ENCODE data around the gene DTNBP1.
A peak's percentile ranks its signal among the peaks of the same experiment; 100 is the strongest.

DTNBP1 gene, protein sequence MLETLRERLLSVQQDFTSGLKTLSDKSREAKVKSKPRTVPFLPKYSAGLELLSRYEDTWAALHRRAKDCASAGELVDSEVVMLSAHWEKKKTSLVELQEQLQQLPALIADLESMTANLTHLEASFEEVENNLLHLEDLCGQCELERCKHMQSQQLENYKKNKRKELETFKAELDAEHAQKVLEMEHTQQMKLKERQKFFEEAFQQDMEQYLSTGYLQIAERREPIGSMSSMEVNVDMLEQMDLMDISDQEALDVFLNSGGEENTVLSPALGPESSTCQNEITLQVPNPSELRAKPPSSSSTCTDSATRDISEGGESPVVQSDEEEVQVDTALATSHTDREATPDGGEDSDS

DNA sequence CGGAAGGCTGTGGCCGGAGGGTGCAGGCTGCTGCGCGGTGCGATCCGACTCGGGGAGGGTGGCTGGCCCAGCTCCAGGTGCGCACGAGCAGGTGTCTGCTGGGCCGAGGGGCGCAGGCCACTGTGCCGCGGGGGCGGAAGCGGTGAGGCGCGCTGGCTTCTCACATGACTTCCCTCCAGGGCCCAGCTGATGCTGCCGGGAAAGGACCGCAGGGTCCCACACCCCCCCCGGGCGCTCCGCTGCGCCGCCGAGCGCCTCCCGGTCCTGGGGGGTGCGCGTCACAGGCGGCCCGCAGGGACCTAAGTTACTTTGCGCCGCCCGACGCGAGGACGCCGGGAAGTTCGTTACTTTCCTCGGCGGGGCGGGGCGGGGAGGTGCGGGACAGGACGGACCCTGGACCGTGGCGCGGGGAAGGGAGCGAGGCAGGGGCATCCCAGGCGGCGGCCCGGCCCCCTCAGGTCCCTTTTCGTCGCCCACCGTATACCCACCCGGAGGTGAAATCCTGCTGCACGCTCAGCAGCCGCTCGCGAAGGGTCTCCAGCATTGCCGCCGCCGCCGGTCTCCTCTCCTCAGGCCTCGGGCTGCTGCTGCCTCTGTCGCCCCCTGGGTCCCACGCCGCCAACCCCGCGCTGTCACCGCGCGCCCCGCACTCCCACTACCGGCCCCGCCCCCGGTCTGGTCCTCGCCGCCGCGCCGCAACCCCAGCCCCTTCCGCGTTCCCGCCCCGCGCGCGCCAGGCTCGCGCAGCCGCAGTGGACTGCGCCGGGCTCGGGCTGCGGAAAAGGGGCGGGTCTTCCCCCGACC, at the start of gene DTNBP1:
Gene DTNBP1 (minus strand): TSS at position 703 of the 804 bp plus-strand sequence. CDS start 159 bp downstream, at position 544.
- peak; percentile 73 for DNase-seq

DNA sequence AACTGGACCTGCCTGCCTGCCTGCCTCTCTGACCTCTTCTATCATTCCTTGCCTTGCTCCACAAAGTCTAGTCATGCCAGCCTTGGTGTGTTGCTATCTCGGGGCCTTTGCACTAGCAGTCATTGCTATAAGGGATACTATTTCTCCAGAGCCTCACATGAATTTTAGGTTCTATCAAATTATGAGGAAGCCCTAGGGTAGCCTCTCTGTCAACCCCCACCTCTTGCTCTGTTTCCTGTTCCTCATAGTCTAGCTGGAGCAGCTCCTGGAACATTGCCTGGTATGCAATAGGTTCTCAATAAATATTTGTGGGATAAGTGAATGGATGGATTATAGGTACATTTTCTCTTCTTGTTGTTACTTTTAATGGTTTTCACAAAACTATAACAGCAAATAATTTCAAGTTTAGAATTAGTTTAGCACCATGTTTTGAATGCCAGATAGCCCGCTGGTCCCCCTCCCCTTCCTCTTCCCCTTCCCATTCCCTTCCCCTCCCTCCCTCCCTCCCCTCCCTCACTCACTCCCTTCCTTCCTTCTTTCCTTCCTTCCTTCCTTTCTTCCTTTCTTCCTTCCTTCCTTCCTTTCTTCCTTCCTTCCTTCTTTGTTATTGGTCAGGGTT, 46.9 kb upstream of the DTNBP1 start:
- DNase-seq = no peak

DNA sequence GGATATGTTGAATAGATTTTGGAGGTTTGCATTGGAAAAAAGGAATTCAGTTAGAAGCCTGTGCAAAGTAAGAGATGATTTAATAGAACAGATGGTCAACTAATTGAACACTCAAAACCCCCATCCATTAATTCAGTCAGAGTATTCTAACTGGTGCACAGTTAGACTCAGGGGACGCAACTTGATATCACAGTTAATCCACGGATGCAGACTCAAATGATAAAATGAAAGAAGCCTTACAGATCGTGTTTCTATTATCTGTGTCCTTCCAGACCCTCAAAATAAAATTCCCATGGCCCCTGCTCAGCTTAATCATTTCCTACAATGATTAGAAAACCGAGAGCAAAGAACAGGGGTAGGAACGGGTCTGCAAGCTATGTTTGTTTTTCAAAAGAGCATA, 45.4 kb upstream of the DTNBP1 start:
- no peak for DNase-seq

DNA sequence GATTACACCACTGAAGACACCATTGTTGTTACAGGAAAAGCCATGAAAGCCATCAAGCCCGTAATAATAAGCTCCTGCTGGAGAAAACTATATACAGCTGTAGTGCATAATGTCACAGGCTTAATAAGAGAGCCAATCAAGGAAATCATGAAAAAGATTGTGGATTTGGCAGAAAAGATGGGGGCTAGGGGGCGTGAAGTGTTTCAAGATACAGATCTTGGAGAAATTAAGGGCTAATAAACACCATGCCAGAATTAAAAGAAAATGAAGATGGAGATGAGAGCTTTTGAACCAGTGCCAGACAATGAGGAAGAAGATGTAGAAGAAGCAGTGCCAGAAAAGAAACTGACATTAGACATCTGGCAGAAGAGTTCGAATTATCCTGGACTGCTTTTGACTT, 43.2 kb upstream of the DTNBP1 start:
- no peak for DNase-seq

DNA sequence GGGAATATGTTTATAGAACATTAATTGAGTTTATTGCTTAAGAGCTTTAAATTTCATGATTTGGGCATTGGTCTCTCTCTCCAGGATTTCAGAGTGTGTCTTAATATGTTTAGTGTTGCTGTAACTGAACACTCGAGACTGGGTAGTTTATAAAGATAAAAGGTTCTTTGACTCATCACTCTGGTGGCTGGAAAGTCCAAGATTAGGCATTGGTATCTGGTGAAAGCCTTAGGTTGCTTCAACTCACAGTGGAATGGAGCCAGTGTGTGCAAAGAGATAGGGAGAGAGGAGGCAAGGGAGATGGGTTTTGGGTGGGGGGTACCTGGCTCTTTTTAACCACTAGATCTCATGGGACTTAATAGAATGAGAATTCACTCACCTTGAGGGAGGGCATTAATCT, 35.6 kb upstream of the DTNBP1 start:
- no peak for DNase-seq

DNA sequence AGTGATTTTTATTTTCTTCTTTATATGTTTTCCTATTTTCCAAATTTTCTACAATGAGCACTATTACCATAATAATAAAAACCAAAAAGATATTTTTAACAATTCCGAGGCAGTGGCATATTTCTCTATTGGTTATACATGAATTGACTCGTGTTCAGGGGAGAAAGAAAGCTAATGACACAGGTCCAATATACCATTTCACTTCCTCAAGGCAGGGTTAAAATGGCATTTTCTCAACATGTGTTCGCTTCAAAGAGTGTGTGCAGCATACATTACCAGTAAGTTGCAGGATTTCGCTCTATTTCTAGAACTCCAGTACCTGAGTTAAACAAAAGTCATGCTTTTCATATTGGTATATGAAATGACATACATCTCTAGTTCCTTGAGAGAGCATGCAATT, 35.1 kb upstream of the DTNBP1 start:
- no peak for DNase-seq

DNA sequence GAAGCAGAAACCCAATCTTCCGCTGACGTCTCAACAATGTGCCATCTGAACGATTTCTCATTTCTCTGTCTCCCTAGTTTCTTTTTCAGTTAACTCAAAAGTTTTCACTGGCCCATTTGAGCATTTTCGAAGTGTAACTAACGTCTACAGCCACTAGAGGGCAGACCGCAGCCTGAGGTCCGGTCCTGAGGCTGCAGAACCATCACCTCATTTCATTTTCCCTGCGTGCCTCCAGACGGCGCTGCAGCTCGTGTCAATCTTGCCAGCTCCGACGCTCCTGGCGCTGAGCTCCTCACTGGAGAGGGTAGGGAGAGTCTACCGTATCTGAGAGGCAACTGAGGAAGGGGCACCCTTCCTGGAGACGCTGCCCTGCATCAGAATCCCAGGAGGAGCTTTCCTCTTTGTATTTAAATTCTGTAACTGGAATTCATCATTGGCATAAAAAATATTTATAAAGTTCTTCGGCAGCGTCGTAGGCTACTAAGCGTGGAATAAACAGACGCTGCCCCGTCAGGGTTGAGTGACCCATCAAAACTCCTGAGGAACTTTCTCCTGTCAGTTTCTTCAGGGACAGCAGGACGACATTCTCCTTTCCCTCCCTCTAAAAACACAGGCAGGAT, 28.5 kb upstream of the DTNBP1 start:
- DNase-seq = peak; percentile 65

DNA sequence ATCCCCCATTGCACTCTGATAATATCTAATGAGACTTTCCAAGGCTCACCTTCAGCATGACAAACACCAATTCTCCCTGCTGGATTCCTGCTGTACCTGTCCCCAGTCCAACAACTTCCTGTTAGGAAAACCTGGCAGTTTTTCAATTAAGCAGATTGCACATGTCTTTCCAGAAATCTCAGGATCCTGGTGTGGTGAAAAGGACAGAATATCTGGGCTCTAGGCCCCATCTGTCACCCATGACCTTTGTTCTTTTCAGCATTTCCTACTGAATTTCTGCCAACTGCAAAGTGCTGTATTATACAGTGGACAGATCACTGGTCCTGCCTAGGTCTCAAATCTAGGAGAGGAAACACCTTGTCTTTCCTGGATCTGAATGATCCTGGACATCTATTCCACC, 27.7 kb upstream of the DTNBP1 start:
- no peak for DNase-seq

DNA sequence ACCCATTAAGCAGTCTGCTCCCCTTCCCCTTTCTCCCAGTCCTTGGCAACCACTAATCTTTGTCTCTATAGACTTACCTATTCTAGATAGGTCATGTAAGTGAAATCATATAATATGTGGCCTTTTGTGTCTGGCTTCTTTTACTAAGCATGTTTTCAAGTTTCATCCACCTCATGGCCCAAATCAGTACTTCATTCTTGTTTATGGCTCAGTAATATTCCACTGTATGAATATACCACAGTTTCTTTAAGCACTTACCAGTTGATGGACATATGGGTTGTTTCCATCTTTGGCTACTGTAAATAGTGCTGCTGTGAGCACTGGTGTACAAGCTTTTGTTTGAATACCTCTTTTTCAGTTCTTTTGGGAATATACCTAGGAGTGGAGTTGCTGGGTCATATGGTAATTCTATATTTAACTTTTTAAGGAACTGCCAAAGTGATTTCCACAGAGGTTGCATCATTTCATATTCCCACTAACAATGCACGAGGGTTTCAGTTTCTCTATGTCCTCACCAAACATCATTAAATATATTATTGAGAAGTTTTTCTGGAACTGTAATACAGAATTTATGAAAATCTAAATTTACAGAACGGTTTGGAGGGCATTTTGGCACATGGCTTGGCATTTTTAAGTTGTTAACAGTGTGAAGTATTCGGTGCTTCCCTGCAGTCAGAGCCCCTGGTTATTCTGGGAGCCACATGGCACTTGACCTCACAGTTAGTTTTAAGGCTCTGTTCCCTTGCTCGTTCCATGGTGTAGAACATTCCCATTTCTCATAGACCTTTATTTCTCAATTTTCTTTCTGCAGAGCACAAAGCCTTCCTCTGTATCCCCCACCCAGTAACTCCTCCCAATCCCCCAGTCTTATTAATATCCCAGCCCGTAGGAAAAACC, 27.0 kb upstream of the DTNBP1 start:
- no peak for DNase-seq

DNA sequence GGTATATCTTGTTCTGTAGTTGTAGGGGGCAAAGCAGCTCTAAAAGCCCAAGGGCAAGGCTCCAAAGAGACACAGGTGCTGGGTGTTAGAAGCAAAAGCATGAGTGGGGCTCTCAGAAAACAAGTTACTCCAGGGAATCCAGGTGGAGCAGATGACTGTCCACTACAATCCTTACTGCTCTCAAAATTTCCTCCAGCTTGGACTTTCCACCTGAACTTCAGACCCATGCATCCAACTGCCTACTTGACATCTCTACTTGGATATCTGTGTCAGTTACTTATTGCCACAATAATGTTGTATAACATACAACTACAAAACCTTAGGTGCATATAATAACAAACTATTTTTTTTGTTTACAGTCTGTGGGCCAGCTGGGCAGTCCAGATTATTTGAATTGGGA, 22.8 kb upstream of the DTNBP1 start:
- DNase-seq = no peak

DNA sequence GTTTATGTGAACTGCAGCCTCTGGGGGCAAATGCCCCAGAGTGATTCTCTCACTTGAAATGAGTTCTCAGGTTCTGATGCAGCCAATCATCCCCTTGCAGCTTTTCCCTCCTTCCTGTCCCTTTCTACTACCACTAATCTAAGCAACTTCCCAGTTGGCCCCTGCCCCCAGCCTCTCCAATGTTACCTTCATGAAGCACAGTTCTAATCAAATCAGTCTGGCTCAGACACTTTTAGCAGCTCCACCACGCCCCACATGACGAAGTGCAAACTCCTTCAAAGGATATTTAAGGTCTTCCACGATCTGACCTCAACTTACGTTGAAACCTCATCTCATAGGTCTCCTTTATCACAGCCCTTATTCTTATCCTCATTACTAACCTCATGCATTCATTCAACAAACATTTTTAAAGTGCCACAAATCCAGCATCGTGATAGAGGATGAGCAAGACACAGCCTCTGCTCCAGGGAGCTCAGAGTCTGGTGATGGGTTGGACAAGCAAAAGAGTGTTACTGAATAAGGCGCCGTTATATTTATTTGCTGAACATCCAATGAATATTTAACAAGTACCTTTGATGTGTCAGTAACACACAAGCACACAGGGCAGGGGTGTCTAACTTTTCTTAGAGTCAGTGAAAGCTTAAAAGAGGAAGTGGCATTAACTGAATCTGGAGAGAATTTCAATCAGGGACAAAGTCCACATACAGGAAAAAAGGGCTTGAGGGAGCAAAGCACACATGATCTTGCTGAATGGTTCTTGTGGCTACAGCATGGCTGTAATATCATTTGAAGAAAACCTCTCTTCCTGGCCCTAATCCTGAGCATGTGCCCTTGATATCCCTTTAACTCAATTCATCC, 20.4 kb upstream of the DTNBP1 start:
- no peak for DNase-seq

DNA sequence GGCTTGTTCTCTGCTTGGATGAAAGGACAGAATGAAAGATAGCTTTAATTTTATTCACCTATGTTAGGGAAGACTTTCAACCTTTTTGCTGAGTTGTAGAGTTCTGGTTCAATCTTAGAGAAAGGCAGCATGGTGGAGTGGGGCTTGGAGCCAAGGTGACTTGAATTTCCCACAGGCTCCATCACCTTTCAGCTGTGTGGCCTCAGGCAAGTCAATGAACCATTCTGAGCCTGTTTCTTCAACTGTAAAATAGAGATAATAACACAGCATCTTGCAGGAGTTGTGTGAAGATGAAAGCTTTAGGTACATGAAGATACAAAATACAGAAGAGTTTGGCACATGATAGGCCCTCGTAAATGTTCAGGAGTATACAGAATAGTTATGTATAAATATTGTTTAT, 19.1 kb upstream of the DTNBP1 start:
- no peak for DNase-seq

DNA sequence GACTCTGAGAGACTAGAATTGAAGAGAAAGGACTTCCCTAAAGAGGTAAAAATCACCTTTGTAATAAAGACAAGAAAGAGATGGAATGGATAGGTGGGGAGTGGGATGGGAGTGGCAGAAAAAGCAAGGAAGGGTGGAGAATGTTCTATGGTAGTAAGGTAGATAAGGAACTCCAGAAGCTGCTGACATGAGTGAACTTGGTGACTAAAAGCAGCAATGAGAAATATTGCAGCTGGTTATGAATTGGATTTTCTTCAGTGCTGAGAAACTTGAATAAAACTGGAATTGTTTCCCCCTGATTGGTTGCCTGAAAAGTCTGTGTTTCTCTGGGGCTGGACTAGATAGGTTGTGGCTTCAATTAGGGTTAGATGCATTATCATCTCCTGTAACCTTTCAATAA, 15.7 kb upstream of the DTNBP1 start:
- no peak for DNase-seq

DNA sequence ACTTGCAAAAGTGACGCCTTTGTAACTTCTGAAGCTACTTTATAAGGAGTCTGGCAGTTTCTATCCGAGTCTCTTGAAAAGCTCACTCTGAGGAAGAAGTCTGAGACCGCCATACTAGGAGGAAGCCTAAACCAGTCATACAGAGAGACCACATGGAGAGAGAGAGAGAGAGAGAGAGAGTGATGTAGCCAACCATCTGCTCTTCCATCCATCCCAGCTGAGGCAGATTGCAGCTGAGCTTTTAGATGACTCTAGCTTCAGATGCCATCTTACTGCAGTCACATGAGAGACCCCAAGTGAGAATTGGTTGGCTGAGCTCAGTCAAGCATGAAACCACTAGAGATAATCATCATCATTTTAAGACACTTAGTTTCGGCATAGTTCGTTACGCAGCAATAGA, 15.0 kb upstream of the DTNBP1 start:
- DNase-seq = no peak

DNA sequence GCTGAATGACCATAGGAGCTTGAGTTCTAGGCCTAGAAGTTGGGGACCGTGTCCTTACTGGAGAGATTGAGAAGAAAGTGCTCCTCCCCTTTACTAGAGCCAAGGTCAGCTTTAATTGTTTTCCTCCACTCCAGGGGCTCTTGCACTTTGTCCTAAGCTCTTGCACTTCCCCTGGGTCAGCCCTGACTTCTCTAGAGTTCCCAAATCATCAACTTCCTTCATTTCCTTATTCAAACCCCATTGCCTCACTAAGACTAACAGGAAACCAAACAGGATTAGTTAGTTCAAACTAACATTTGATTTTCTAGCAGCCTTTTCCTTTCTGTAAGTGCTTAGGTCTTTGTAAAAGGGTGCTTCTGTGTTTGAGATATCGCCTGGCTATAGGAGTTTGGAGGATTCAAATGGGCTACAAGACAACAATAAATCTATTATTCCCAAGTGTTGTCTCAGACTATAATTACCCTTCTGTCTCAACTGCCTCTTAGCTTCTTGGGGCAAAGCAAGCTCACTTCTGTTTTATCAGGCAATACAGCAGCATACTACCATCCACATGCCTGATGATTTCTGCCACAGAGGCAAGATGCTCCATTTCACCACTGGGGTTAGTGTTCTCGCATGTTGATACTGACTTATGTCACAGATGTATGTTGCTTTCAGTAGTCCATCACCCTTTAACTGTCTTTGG, 12.8 kb upstream of the DTNBP1 start:
- DNase-seq = no peak

DNA sequence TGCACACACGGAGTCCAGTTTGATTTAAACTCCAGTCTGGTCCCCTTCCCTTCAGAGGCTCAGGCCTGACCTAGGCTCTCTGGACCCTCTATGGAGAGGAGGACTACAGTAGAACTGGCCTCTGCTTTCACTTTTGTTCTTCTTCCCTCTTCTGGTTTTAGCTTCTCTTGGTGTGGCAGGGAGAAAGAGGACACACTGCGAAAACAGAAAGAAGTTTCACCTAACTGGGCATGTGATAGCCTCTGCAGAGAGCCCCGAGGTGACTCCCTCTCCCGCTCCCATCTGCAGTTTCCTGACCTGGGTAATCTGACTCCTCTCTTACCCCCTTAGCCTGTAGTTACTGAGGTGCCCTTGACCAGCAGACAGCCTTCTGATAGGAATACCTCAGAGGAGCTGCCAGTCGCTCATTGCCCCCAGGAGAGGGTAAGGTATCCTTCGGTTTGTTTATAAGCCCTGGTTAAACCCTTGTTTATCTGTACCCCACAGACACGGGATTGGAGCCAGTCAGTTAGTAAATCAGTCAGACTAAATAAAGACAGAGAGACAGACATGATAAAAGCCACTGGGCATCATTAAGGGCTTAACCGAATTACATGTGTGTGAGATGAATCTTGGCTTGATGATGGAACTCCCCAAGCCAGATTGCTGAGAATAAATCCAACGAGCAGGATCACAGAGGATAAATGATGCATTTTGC, 12.0 kb upstream of the DTNBP1 start:
- DNase-seq = no peak

DNA sequence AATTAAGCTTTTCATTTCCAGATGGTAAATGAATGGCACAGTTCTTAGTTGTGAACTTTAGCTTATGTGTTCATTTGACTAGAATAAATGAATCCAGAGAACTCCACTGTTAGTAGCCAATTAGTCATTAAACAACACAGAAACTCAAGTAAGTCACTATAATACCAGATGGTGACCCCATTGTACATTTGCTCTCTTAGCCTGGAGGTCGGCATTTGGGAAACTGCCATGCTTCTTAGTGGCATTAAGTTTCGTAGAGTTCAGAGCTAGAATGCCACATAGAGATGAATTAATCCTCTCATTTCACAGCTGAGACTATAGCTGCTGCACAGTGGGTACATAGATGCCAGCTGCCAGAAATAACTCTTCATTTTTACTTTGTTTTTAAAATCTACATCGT, 10.8 kb upstream of the DTNBP1 start:
- no peak for DNase-seq

DNA sequence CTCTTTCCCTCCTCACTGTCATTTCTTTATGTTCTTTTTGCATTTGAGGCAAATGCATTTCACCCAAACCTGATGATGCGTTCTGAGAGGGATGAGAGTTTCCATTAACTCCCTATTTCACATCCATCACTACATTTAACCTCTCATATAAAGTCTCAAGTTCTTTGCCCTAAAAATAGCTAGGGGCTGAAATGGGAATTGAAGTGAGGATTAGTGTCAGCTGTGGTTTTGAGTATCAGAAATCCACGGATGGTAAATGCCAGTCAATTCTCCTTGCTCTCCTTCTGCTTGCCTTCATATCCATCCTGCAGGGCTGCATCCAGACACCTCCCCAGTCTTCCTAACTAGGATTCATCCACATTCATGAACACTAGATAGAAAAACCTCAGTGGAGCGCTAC, 10.0 kb upstream of the DTNBP1 start:
- DNase-seq = no peak

DNA sequence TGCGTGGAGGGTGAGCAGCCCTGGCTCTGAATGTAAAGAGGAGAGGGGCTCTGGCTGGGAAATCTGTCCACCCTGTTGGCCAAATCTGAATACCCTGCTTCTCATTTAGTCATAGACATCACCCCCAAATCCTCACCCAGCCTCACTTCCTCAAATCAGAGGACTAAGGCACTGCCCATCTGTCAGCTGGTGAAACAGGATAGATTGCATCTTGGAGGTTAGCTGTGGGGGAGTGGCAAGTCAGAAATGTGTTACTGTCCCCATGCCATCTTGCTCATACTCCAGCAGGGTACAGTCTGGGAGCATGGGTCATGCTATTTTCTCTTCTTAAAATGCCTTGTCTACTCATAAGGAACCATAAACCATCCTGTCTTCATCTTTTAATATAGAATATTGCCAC, 9.5 kb upstream of the DTNBP1 start:
- DNase-seq = no peak

DNA sequence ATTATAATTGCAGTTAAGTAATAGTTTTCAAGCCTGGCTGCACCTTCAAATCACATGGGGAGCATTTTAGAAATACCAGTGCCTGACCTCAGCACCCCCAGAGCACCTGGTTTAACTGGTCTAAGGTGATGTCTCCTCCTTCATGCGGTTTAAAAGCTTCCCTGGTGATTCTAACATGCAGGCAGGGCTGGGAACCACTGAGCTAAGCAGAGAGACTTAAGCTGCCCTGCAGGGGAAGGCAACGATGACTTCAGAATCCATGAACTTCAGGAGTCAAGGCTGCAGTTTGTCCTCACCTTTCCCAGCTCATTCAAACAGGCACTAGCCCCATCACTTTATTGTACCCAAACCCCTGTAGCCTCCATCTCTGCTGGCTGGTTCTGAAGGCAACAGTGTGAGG, 6.1 kb upstream of the DTNBP1 start:
- no peak for DNase-seq
